Non-pigmented ciliary epithelial cell (primary cell): Measurements from ENCODE around the gene PACC1.
"Not testable (repeated sequence)": the region's sequence is repeated elsewhere in the genome, so short reads cannot be mapped to it uniquely, and the experiment has no call there.

ENCODE experiments used
- DNase-seq: peaks from one replicate; pipeline ENCODE4 v3.0.0-alpha.2; 2010; ENCODE audit warnings: low read depth

PACC1 gene

GRCh38 chr1:212395678-212396437, 18.8 kb downstream of the PACC1 start:
- DNase-seq, result not testable (repeated sequence)

DNA sequence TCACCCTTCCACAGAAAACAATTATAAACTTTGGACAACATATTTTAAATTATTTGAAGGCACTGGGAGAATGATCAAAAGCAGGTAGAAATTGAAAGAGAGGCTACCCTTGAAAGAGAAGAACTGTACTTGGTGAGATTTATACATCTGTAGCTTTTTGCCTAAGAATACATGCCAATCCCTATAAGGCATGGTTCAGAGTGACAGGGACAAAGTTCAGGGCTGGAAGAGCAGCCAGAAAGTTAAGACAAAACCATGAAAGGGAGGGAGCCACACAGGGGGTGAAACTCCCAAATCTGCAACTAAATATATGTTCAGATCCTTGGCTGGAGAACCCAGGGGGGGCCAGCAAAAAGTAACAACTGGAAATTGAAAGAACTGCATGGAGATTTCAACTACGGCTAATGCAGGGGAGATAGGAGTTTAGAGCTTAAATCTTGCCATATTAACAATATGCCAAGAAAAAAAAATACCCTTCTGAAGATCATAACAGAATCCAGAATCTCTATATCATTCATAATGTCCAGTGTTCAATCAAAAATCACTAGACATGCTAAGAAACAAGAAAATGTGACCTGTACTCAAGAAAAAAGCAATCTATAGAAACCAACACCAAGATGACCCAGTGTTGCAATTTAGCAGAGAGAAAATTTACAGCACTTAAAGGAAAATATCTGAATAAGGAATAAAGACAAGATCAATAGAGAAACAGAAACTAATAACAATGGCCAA, 25.5 kb downstream of the PACC1 start:
- DNase-seq, result no peak

GRCh38 chr1:212386029-212386428, 28.7 kb downstream of the PACC1 start:
- DNase-seq, result no peak

- no peak for DNase-seq
These were observed 33.2 kb downstream of the PACC1 start for GRCh38 chr1:212381397-212382035.

- DNase-seq, result no peak
These were observed 35.3 kb downstream of the PACC1 start for GRCh38 chr1:212379366-212379765.

DNA sequence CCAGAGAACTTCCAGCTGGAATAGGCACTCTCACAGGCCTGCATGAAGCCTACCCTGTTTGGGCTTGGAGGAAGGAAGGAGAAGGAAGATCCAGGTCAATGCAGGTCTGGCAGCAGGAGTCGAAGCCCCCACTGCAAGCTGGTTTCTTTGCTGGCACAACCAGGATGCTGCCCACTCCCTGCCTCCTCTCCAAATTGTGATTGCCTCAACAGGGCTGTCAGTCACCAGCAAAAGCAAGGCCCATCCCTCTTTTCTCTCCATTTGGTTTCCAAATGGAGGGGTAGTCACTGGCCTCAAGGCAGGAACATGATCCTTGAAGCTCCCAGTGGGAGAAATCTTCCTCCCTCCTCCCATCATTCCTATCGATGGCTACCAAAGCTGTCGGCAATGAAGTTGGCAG, 37.0 kb downstream of the PACC1 start:
- no peak for DNase-seq

DNA sequence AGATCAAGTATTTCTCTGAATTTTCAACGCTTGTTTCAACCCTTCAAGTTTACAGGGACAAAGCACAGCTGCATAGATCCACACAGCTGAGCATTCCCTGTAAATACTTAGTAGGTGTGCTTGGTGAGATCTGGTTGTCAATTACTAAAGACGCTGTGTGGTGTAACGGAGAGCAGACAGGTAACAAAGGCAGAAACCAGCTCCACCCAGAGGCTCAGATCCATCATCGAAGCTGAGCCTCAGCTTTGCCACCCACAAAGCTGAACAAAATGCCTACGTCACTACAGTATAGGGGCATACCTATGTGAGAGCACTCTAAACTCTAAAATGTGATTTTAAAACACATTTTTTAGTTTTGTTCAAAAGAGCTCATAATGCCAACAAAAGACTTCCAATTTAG, 38.7 kb downstream of the PACC1 start:
- DNase-seq, result no peak

- DNase-seq, result peak; percentile 34
These were observed 46.6 kb downstream of the PACC1 start for GRCh38 chr1:212368073-212368484.

DNA sequence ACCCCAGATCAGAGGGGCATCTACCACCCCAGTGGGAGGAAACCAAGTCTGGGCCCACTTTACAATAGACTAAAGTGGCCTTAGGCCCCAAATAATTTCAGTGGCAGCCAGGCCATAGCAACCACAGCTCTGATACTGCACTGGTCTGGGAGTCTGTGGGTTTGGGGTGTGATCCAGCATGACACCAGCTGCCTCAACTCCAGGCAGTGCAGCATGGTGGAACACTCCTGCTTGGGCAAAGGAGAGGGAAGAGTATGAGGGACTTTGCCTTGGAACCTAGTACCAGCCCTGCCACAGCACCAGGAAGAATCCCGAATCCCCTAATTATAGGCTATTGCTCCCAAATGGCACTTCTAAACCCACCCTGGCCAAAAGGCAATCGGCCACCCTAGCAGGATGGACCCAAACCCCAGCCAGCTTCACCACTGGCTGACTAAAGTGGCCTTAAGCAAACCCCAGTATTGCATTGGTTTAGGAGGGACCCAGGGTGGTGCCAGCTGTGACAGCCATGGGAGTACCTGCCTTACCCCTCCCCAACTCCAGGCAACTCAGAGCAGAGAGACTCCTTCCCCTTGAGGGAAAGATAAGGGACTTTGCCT, 47.1 kb downstream of the PACC1 start:
- DNase-seq, result no peak

DNA sequence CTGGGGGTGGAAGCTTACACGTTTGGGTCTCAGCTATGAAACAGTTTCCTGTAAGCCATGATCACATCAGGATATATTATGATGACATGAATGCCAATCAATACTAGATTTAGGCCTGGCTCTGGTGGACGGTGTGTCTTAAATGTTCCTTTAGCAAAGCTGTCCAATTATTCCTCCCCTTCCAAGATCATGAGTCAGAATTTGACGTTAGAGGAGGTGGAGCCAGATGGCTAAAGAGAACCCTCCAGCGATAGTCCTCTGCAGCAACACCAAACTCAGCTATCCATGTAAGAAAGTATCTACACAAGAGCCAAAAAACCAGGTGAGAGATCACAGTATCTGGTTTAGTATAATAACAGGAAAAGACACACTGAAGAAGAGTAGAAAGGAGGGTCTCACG, 47.8 kb downstream of the PACC1 start:
- no peak for DNase-seq

GRCh38 chr1:212364985-212365384, 49.7 kb downstream of the PACC1 start:
- DNase-seq, result no peak

- no peak for DNase-seq
These were observed 54.7 kb downstream of the PACC1 start for GRCh38 chr1:212359794-212360479.

DNA sequence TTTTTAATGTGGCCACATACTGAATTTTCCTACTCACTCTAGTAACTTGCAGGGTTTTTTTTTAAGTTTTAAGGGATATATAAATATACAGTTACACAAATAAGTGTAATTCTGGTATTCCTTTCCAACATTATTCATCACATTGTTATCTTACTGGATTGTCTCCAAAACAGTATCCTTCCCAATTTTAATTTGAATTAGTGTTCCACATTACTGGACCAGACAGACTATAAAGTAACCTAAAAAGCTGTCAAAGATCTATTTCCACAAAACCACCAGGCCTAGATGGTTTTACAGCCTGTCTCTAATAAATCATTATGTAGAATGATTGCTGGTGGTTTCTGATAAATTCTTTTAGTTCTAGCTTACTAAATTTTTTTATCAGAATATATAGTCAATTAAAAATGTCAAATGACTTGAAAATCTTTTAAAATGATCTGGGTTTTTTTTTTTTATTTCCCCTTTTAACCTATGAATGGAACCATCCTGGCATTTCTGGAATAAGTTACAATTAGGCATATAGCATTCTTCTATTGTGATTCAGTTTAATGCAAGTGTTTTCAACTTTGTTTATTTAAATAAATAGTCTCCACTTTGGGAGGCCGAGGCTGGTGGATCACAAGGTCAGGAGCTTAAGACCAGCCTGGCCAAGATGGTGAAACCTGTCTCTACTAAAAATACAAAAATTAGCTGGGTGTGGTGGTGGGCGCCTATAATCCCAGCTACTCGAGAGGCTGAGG, 59.3 kb downstream of the PACC1 start:
- no peak for DNase-seq

DNA sequence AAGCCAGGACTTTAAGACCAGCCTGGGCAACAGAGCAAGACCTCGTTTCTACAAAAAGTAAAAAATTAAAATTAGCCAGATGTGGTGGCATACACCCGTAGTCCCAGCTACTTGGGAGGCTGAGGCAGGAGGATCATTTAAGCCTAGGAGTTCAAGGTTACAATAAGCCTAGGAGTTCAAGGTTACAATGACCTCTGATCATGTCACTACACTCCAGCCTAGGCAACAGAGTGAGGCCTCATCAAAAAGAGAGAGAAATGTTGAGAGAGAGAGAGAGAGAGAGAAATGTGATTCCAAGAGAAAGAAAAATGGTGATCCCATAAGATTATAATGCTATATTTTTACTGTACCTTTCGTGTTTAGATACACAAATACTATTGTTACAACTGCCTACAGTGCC, 60.2 kb downstream of the PACC1 start:
- no peak for DNase-seq

DNA sequence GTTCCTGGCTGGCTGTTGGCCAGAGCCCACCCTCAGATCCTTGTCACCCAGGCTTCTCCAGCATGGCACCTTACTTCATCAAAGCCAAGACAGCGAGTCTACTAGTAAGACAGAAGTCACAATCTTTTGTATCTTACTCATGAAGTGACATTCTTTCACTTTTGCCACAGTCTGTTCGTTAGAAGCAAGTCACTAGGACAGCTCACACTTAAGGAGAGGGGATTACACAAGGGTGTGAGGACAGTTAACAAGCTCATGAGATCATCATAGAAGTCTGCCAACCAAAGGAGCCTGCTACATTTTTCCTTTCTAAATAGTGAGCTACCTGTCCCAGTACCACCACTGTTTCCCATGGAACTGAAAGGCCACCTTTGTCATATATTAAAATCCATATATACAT, 61.5 kb downstream of the PACC1 start:
- DNase-seq, result no peak

DNA sequence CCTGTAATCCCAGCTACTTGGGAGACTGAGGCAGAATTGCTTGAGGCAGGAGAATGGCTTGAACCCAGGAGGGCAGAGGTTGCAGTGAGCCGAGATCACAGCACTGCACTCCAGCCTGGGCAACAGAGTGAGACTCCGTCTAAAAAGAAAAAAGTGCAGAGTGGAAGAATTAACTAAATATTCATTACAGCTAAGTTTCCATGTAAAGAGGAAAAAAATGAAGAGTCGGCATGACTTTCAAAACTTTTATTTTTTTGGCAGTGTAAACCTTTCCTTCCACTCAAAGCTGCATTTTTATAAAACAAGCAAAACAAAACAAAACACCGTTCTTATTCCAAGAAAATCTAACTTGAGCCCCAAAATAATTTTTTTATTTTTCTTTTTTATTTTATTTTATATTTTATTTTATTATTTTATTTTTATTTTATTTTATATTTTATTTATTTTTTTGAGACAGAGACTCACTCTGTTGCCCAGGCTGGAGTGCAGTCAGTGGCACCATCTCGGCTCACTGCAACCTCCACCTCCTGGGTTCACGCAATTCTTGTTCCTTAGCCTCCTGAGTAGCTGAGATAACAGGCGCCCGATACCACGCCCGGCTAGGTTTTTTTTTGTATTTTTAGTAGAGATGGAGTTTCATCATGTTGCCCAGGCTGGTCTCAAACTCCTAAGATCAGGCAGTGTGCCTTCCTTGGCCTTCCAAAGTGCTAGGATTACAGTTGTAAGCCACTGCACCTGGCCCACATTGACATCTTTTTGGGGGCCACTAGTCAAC, 62.9 kb downstream of the PACC1 start:
- DNase-seq, result no peak

DNA sequence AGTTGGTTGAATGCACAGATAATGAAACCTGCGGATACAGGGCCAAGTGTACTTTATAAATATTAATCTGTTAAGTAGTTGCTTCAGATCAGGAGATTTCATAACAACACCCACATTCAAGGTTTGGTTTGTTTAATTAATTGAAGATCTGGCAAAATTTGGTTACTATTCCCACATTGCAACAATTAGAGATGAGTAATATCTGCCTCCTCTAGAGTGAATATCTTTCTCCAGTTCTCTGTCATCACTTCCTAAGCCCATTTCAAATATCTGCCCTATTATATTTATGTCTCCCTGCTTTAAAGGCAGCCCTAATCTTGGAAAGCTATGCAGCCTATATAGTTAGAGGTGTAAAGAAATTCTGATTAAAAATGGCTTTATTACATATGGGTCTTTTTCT, 68.1 kb downstream of the PACC1 start:
- DNase-seq, result no peak

- no peak for DNase-seq
These were observed 69.8 kb downstream of the PACC1 start for GRCh38 chr1:212344905-212345304.

DNA sequence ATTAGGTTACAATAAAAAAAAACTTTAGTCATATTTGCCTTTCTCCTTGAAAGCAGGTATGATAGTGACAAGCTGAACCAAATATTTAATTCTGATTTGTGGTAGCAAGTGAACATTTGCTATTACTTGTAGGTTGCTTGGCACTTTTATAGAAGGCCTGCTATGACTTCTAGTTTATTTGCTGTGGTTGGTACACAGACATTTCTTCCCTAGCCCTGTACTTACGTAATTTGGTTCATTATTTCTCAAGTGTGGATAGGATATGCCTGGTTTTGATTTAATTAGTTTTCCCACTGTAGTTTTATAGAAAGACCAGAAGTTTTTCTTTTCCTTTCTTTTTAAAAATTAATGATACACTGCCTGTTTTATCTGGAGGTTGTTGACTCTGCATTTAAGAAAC, 73.6 kb downstream of the PACC1 start:
- DNase-seq, result no peak

- no peak for DNase-seq
These were observed 85.6 kb downstream of the PACC1 start for GRCh38 chr1:212329105-212329504.

DNA sequence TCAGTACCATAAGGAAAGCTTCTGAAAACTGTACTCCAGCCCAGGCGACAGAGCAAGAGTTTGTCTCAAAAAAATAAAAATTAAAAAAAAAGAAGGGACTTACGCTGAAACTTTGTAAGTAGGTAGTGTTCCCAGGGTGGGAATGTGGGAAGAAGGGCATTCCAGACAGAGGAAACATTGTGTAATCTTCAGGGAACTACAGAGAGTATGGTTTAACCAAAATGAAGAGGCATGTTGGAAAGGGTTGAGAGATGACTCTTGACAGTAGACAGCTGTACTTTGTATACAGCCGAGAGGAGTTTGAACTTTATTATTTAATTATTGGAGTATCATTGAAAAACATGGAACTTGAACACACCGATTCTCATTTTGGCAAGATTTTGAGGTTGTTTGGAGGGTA, 86.4 kb downstream of the PACC1 start:
- no peak for DNase-seq
